Measurements from ENCODE around the gene NCAN.

DNA sequence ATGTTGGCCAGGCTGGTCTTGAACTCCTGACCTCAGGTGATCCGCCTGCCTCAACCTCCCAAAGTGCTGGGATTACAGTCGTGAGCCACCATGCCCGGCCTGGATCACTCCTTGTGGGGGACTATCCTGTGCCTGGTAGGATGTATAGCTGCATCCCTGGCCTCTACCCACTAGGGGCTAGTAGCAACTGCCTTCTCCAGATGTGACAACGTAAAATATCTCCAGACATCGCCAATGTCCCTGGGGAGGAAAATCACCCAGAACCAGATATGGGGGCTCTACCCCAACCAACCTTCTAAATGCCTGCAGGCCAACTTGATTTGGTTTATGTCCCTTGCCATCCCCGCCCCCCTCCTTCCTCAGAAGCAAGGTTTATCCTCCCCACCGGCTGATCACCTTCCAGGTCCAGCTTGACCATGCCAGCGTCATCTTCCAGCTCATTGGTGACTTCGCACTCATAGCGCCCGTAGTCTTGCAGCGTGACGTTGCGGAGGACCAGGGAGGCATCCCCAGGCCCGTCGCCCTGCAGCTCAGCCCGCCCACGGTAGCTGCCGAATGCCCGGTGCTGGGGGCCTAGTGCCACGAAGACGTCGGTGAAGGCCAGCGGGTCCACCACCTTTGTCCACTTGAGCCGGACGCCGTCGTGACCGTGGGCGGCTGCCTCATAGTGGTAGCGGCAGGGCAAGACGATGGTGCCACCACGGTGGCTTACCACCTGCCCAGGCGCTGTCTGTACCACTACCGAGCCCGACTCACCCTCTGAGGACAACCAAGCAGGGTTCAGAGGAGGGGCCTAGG, 48.9 kb downstream of the NCAN start:
- TF ChIP-seq POLR2A (IDR thresholded peaks at IDR 0.05), result no peak
- TF ChIP-seq, protein P1, sequence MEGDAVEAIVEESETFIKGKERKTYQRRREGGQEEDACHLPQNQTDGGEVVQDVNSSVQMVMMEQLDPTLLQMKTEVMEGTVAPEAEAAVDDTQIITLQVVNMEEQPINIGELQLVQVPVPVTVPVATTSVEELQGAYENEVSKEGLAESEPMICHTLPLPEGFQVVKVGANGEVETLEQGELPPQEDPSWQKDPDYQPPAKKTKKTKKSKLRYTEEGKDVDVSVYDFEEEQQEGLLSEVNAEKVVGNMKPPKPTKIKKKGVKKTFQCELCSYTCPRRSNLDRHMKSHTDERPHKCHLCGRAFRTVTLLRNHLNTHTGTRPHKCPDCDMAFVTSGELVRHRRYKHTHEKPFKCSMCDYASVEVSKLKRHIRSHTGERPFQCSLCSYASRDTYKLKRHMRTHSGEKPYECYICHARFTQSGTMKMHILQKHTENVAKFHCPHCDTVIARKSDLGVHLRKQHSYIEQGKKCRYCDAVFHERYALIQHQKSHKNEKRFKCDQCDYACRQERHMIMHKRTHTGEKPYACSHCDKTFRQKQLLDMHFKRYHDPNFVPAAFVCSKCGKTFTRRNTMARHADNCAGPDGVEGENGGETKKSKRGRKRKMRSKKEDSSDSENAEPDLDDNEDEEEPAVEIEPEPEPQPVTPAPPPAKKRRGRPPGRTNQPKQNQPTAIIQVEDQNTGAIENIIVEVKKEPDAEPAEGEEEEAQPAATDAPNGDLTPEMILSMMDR (IDR thresholded peaks at IDR 0.05), result no peak
